H1 (cell line): ENCODE data around the gene FRMD5. TPM values are rescaled to one million over a fixed set of nuclear protein-coding genes. Genes with fewer than 3 reads are reported as not detected.

Source experiments
- CTCF ChIA-PET: fragments of 300-600 bp; sonication (Branson Sonifier 250); formaldehyde crosslinking; loops from one replicate; lab custom pipeline; 2021; ENCODE audit not compliant: partially characterized antibody; lab: Charles Lee
- POLR2A ChIA-PET: fragments of 300-600 bp; sonication (Branson Sonifier 250); formaldehyde crosslinking; loops from one replicate; lab custom pipeline; 2021; ENCODE audit warnings: inconsistent platforms; ENCODE audit not compliant: partially characterized antibody; lab: Charles Lee
- DNase-seq, 2 experiments: peaks; one replicate each; pipeline versions ENCODE4 v3.0.0 to v3.0.0-alpha.2; 2010 to 2022; ENCODE audit warnings: low spot score in 2 of 2, low read depth in 1 of 2, mixed read lengths in 1 of 2
- FAIRE-seq: peaks from 2 replicates; lab custom pipeline; 2011; peaks lifted over from hg19 to GRCh38; lab: Jason Lieb, UNC
- H2AFZ ChIP-seq: 2 replicates; pipeline ENCODE4 v1.8.1; 2012; ENCODE audit warnings: low read length, inconsistent platforms
- H2AK5ac ChIP-seq: 2 replicates; pipeline ENCODE4 v1.6.1; 2013; ENCODE audit warnings: low read depth, low read length
- H2BK120ac ChIP-seq: replicated peaks from 2 replicates; pipeline ENCODE3; 2013; ENCODE audit warnings: low read depth, low read length, inconsistent platforms
- H2BK12ac ChIP-seq: 2 replicates; pipeline ENCODE4 v1.6.1; 2013; ENCODE audit warnings: low read depth, low read length
- H2BK15ac ChIP-seq: 2 replicates; pipeline ENCODE4 v1.6.1; 2013; ENCODE audit warnings: low read length
- H2BK20ac ChIP-seq: 2 replicates; pipeline ENCODE4 v1.6.1; 2013; ENCODE audit warnings: low read length
- H2BK5ac ChIP-seq: 2 replicates; pipeline ENCODE4 v1.6.1; 2013; ENCODE audit warnings: low read depth, low read length
- H3K14ac ChIP-seq: 2 replicates; pipeline ENCODE4 v1.6.1; 2013; ENCODE audit warnings: inconsistent platforms; ENCODE audit not compliant: insufficient read length
- H3K18ac ChIP-seq: 2 replicates; pipeline ENCODE4 v1.6.1; 2013; ENCODE audit warnings: low read length; ENCODE audit errors: extremely low read depth
- H3K23ac ChIP-seq: 2 replicates; pipeline ENCODE4 v1.6.1; 2013; ENCODE audit warnings: inconsistent platforms; ENCODE audit not compliant: insufficient read length
- H3K23me2 ChIP-seq: 2 replicates; pipeline ENCODE4 v1.6.1; 2013; ENCODE audit warnings: low read depth, low read length
- H3K27ac ChIP-seq: 2 replicates; pipeline ENCODE4 v1.6.1; 2011; ENCODE audit warnings: low read depth, low read length, inconsistent platforms
- H3K27me3 ChIP-seq, 4 experiments: replicated peaks in 1 of 4; 1 replicate in 1 of 4; 2 replicates in 3 of 4; pipeline versions ENCODE4 v1.6.1 to v1.8.1; 2011 to 2013; ENCODE audit warnings: low read length in 3 of 4, mild to moderate bottlenecking in 3 of 4, inconsistent platforms in 2 of 4, mixed read lengths in 2 of 4, moderate library complexity in 1 of 4; ENCODE audit not compliant: control insufficient read depth in 3 of 4, insufficient read depth in 3 of 4; ENCODE audit errors: extremely low read depth in 1 of 4
- H3K36me3 ChIP-seq, 4 experiments: 2 replicates each; pipeline versions ENCODE4 v1.6.1 to v1.8.1; 2011 to 2013; ENCODE audit warnings: mild to moderate bottlenecking in 4 of 4, low read length in 3 of 4, moderate library complexity in 2 of 4, control low read depth in 1 of 4, inconsistent platforms in 1 of 4; ENCODE audit not compliant: insufficient read depth in 4 of 4, control insufficient read depth in 2 of 4
- H3K4ac ChIP-seq: replicated peaks from 2 replicates; pipeline ENCODE3; 2013; ENCODE audit warnings: low read length, low read depth, mixed read lengths, inconsistent platforms; ENCODE audit not compliant: insufficient read length
- H3K4me1 ChIP-seq, 4 experiments: replicated peaks in 1 of 4; 1 replicate in 1 of 4; 2 replicates in 3 of 4; pipeline versions ENCODE4 v1.6.1 to v1.8.1; 2011 to 2013; ENCODE audit warnings: low read length in 3 of 4, inconsistent platforms in 2 of 4, mixed read lengths in 1 of 4; ENCODE audit not compliant: insufficient read depth in 4 of 4, control insufficient read depth in 3 of 4
- H3K4me2 ChIP-seq, 2 experiments: 2 replicates each; pipeline versions ENCODE4 v1.6.1 to v1.8.1; 2011 to 2013; ENCODE audit warnings: low read depth in 2 of 2, low read length in 2 of 2, control low read depth in 1 of 2, inconsistent platforms in 1 of 2, mild to moderate bottlenecking in 1 of 2; ENCODE audit not compliant: insufficient read depth in 1 of 2
- H3K4me3 ChIP-seq, 4 experiments: fragments of 200-600, 300-600 bp in 1 of 4; sonication (generic), shearing (Covaris generic), sonication (Bioruptor Twin) in 1 of 4; 2 replicates each; pipeline versions ENCODE4 v1.5.1 to v1.8.1; 2011 to 2016; ENCODE audit warnings: low read length in 4 of 4, low read depth in 3 of 4, control low read depth in 2 of 4, inconsistent platforms in 2 of 4, mild to moderate bottlenecking in 2 of 4, mixed read lengths in 1 of 4, moderate library complexity in 1 of 4; ENCODE audit not compliant: insufficient read depth in 2 of 4; ENCODE audit errors: extremely low read depth in 1 of 4
- H3K56ac ChIP-seq: replicated peaks from 2 replicates; pipeline ENCODE3; 2013; ENCODE audit warnings: low read depth, mild to moderate bottlenecking, mixed read lengths, low read length, inconsistent platforms; ENCODE audit not compliant: insufficient read length
- H3K79me1 ChIP-seq: 2 replicates; pipeline ENCODE4 v1.6.1; 2013; ENCODE audit warnings: low read depth, low read length, control low read depth
- H3K79me2 ChIP-seq, 2 experiments: 2 replicates each; pipeline versions ENCODE4 v1.6.1 to v1.8.1; 2012 to 2013; ENCODE audit warnings: low read length in 2 of 2, mild to moderate bottlenecking in 2 of 2, inconsistent platforms in 1 of 2; ENCODE audit not compliant: insufficient read depth in 2 of 2, control insufficient read depth in 1 of 2
- H3K9ac ChIP-seq, 4 experiments: replicated peaks in 1 of 4; 1 replicate in 1 of 4; 2 replicates in 3 of 4; pipeline versions ENCODE4 v1.6.1 to v1.8.1; 2011 to 2013; ENCODE audit warnings: low read depth in 3 of 4, low read length in 3 of 4, control low read depth in 2 of 4, mild to moderate bottlenecking in 2 of 4, moderate library complexity in 2 of 4, inconsistent platforms in 1 of 4; ENCODE audit errors: extremely low read depth in 1 of 4
- H3K9me3 ChIP-seq, 2 experiments: 2 replicates each; pipeline versions ENCODE4 v1.6.1 to v1.8.1; 2012 to 2013; ENCODE audit warnings: mild to moderate bottlenecking in 2 of 2, moderate library complexity in 2 of 2, control low read depth in 1 of 2, inconsistent platforms in 1 of 2, low read depth in 1 of 2, low read length in 1 of 2, mixed read lengths in 1 of 2; ENCODE audit not compliant: insufficient read depth in 2 of 2
- H4K20me1 ChIP-seq, 2 experiments: replicated peaks in 1 of 2; 2 replicates each; pipeline versions ENCODE3 to v1.8.1; 2011 to 2013; ENCODE audit warnings: inconsistent platforms in 2 of 2, low read length in 2 of 2, mild to moderate bottlenecking in 1 of 2; ENCODE audit not compliant: insufficient read depth in 2 of 2, control insufficient read depth in 1 of 2
- H4K5ac ChIP-seq: 2 replicates; pipeline ENCODE4 v1.6.1; 2013; ENCODE audit warnings: low read length, low read depth, mixed read lengths, inconsistent platforms; ENCODE audit not compliant: insufficient read length
- H4K8ac ChIP-seq: 2 replicates; pipeline ENCODE4 v1.8.0; 2013; ENCODE audit warnings: mild to moderate bottlenecking, moderate library complexity, low read length, inconsistent platforms; ENCODE audit not compliant: insufficient read depth; ENCODE audit errors: extremely low read depth
- H4K91ac ChIP-seq: replicated peaks from 2 replicates; pipeline ENCODE3; 2013; ENCODE audit warnings: low read length, mixed read lengths, inconsistent platforms; ENCODE audit not compliant: insufficient read length
- CHD2 ChIP-seq: IDR thresholded peaks from 2 replicates; pipeline ENCODE4 v1.6.1; 2012; ENCODE audit warnings: low read length, improper control_type of control experiment
- MAFK ChIP-seq: IDR thresholded peaks from 2 replicates; pipeline ENCODE4 v1.6.1; 2012; ENCODE audit warnings: low read depth, mild to moderate bottlenecking, improper control_type of control experiment, low read length
- NRF1 ChIP-seq: IDR thresholded peaks from 2 replicates; pipeline ENCODE4 v1.6.1; 2011; ENCODE audit warnings: mild to moderate bottlenecking, low read depth, low read length, improper control_type of control experiment
- RNF2 ChIP-seq: fragments of 200-900, 300-1000 bp; sonication (generic); IDR thresholded peaks from 2 replicates; pipeline ENCODE4 v1.7.1; 2016; ENCODE audit warnings: borderline replicate concordance, low read depth, mild to moderate bottlenecking, antibody characterized with exemption, low read length; ENCODE audit not compliant: poor library complexity, severe bottlenecking; ENCODE audit errors: missing control alignments
- SIRT6 ChIP-seq: IDR thresholded peaks from one replicate; pipeline ENCODE4 v1.7.1; 2012; ENCODE audit warnings: low read length, inconsistent platforms
- SP2 ChIP-seq: IDR thresholded peaks from 2 replicates; pipeline ENCODE4 v1.6.1; 2012; ENCODE audit warnings: mild to moderate bottlenecking, low read length, inconsistent platforms
- SRF ChIP-seq: IDR thresholded peaks from 2 replicates; pipeline ENCODE4 v1.6.1; 2011; ENCODE audit warnings: mild to moderate bottlenecking, low read depth, low read length, moderate library complexity
- TEAD4 ChIP-seq: IDR thresholded peaks from 2 replicates; pipeline ENCODE4 v1.6.1; 2012; ENCODE audit warnings: low read depth, low read length, inconsistent platforms, mixed read lengths
- WGBS, 2 experiments: shearing (Covaris generic) in 1 of 2; methylation state at CpG; one replicate each; pipeline versions ENCODE4 v1.1.6 to v1.1.7; 2013 to 2015; ENCODE audit warnings: low lambda C conversion rate in 2 of 2, mixed read lengths in 2 of 2, inconsistent platforms in 1 of 2, low coverage in 1 of 2, missing lambda C conversion rate in 1 of 2; ENCODE audit not compliant: insufficient replicate concordance in 2 of 2, insufficient coverage in 1 of 2, insufficient read length in 1 of 2; ENCODE audit errors: extremely low coverage in 1 of 2, missing lambda C conversion rate in 1 of 2; 5-methylcytosine and 5-hydroxymethylcytosine counted together
- polyA plus RNA-seq, 7 experiments: library from polyadenylated mRNA; depleted of rRNA in 3 of 7; stranded (reverse) in 5 of 7; unstranded in 2 of 7; fragments of >200 nt in 5 of 7; fragments of 200-250 nt in 2 of 7; gene quantifications; 1 replicate in 5 of 7; 2 replicates in 1 of 7; 4 replicates in 1 of 7; pipeline versions ENCODE4 v1.2.1 to v1.2.3, GENCODE V29; 2011 to 2013; ENCODE audit warnings: missing spikeins in 2 of 7, mixed read lengths in 2 of 7
- total RNA-seq: library from RNA; stranded (reverse); fragmentation: NEBNext Ultra II Directional; extraction: Animal tissue kit (Norgen Biotek cat#: 25700); gene quantifications from 2 replicates; pipeline ENCODE4 v1.2.1, GENCODE V29; 2021
- TF ChIP-seq, protein P1 (sequence below): IDR thresholded peaks from 2 replicates; pipeline ENCODE4 v1.6.1; 2012; ENCODE audit warnings: inconsistent platforms
- TF ChIP-seq, protein P2 (sequence below): IDR thresholded peaks from 2 replicates; pipeline ENCODE4 v1.6.1; 2012; ENCODE audit warnings: inconsistent platforms
- TF ChIP-seq, protein P3 (sequence below), 3 experiments: IDR thresholded peaks; 1 replicate in 2 of 3; 2 replicates in 1 of 3; pipeline versions ENCODE4 v1.5.1 to v1.6.1; 2011; ENCODE audit warnings: low read length in 3 of 3, mild to moderate bottlenecking in 3 of 3, inconsistent platforms in 2 of 3, low read depth in 1 of 3, moderate library complexity in 1 of 3; ENCODE audit not compliant: insufficient read depth in 1 of 3; ENCODE audit errors: control extremely low read depth in 1 of 3

Gene FRMD5
- total and polyA plus RNA-seq, 2 of the 8 experiments (the other 6 are each of a cell fraction or from before 2014, with no cell fraction given): 10.1 to 12.6 TPM

DNA sequence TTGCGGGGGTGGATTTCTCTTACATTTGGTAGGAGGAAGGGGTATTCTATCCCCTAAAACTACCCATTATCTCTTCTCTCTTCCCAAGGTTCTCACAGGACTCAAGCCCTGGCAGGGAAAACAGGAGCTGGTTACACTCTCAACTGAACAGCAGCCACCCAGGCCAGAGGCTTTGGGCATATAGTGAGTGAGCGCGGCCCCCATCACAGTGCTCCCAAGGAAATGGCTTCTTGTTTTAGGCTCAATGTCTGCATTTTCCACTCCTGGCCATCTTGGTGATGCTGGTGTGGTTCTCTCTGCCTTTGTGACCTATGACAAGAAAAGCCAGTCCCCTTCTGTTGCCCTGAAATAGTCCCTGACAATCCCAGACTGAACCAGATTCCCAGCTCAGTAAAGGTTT is 318.2 kb downstream of the FRMD5 start:
- Histone ChIP-seq H3K56ac (no peak overlapping the region), H2BK12ac (no peak overlapping the region), H3K79me2 (no peaks in the 10 kb centered on the region), H2BK5ac (no peak overlapping the region), H3K14ac (no peak overlapping the region), H2BK20ac (no peak overlapping the region), H3K4me2 (no peak overlapping the region), H2BK120ac (no peak overlapping the region), H3K79me1 (no peaks in the 10 kb centered on the region), H3K23ac (no peak overlapping the region), H2BK15ac (no peak overlapping the region), H3K23me2 (no peaks in the 10 kb centered on the region), H3K4me1 (peaks cover 0 to 13% (median 5%) of the 10 kb centered on the region in 4 experiments; a peak in 3 of 7 replicates), H3K4ac (no peak overlapping the region), H4K91ac (no peak overlapping the region), H2AFZ (no peak overlapping the region), H3K9me3 (no peaks in the 10 kb centered on the region), H3K9ac (no peak overlapping the region), H4K8ac (no peak overlapping the region), H4K20me1 (peaks cover 0 to 2% of the 10 kb centered on the region in 2 experiments), H3K27ac (no peak overlapping the region), H3K27me3 (no peaks in the 10 kb centered on the region), H3K36me3 (peaks cover 0 to 7% (median 0%) of the 10 kb centered on the region in 4 experiments; a peak in 7 of 8 replicates), H3K18ac (no peak overlapping the region), H3K4me3 (no peak overlapping the region), H4K5ac (no peak overlapping the region), H2AK5ac (no peak overlapping the region)
- ChIA-PET CTCF (interaction anchor here (0.6 to 2.1 kb wide), 4 partner anchors 16 to 197 kb away, joined by 3 to 6 read pairs (median 4); no protein-coding TSS in a partner anchor), POLR2A (interaction anchor here (0.6 to 1.0 kb wide), 2 partner anchors 9 to 240 kb away, joined by 3 read pairs; no protein-coding TSS in a partner anchor)
- no peak for FAIRE-seq
- WGBS, 2 experiments: 77% methylated on average over 3 of the region's 3 CpGs; no CpG with 5 or more reads in 1 of the 2 experiments
- no peak for DNase-seq
- no peak for TF ChIP-seq SIRT6
- TF ChIP-seq MAFK: no peak
- TF ChIP-seq RNF2: no peak
- TF ChIP-seq, protein P1, sequence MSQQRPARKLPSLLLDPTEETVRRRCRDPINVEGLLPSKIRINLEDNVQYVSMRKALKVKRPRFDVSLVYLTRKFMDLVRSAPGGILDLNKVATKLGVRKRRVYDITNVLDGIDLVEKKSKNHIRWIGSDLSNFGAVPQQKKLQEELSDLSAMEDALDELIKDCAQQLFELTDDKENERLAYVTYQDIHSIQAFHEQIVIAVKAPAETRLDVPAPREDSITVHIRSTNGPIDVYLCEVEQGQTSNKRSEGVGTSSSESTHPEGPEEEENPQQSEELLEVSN: no peak
- TF ChIP-seq TEAD4: no peak
- TF ChIP-seq, protein P2, sequence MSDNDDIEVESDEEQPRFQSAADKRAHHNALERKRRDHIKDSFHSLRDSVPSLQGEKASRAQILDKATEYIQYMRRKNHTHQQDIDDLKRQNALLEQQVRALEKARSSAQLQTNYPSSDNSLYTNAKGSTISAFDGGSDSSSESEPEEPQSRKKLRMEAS: no peak
- TF ChIP-seq NRF1: no peak
- TF ChIP-seq SP2: no peak
- TF ChIP-seq CHD2: no peak
- TF ChIP-seq SRF: no peak
- TF ChIP-seq, protein P3, sequence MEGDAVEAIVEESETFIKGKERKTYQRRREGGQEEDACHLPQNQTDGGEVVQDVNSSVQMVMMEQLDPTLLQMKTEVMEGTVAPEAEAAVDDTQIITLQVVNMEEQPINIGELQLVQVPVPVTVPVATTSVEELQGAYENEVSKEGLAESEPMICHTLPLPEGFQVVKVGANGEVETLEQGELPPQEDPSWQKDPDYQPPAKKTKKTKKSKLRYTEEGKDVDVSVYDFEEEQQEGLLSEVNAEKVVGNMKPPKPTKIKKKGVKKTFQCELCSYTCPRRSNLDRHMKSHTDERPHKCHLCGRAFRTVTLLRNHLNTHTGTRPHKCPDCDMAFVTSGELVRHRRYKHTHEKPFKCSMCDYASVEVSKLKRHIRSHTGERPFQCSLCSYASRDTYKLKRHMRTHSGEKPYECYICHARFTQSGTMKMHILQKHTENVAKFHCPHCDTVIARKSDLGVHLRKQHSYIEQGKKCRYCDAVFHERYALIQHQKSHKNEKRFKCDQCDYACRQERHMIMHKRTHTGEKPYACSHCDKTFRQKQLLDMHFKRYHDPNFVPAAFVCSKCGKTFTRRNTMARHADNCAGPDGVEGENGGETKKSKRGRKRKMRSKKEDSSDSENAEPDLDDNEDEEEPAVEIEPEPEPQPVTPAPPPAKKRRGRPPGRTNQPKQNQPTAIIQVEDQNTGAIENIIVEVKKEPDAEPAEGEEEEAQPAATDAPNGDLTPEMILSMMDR (IDR thresholded peaks at IDR 0.05; ENCODE audit: control extremely low read depth in 1 of 3, insufficient read depth in 1 of 3, low read depth in 1 of 3, low read length in 3 of 3): no peak
